Liver (tissue), 9 donors: ENCODE data around the gene ZNF770. TPM values are rescaled to one million over a fixed set of nuclear protein-coding genes. Genes with fewer than 3 reads are reported as not detected.
A peak's percentile ranks its signal among the peaks of the same experiment; 100 is the strongest.

ENCODE experiments used
- DNase-seq: peaks from one replicate; pipeline ENCODE4 v3.0.0-alpha.2; 2017; ENCODE audit warnings: low spot score
- H3K27ac ChIP-seq, 2 donors: one replicate each; pipeline ENCODE4 v1.7.0; 2013; ENCODE audit warnings: inconsistent platforms in 2 of 2, low read length in 2 of 2, control low read depth in 1 of 2, low read depth in 1 of 2, mild to moderate bottlenecking in 1 of 2
- H3K27me3 ChIP-seq, 4 donors: one replicate each; pipeline versions ENCODE4 v1.6.1 to v1.7.0; 2013; ENCODE audit warnings: low read length in 3 of 4, inconsistent platforms in 1 of 4, mild to moderate bottlenecking in 1 of 4, moderate library complexity in 1 of 4; ENCODE audit not compliant: control insufficient read depth in 4 of 4, insufficient read depth in 4 of 4
- H3K36me3 ChIP-seq, 4 donors: one replicate each; pipeline versions ENCODE4 v1.6.1 to v1.7.0; 2013; ENCODE audit warnings: low read length in 3 of 4, mild to moderate bottlenecking in 3 of 4, low read depth in 1 of 4, moderate library complexity in 1 of 4; ENCODE audit not compliant: control insufficient read depth in 4 of 4, insufficient read depth in 3 of 4
- H3K4me1 ChIP-seq, 4 donors: one replicate each; pipeline versions ENCODE4 v1.6.1 to v1.7.0; 2013; ENCODE audit warnings: low read length in 3 of 4, mild to moderate bottlenecking in 3 of 4, moderate library complexity in 1 of 4; ENCODE audit not compliant: control insufficient read depth in 4 of 4, insufficient read depth in 4 of 4
- H3K4me3 ChIP-seq, 3 donors: one replicate each; pipeline versions ENCODE4 v1.6.1 to v1.7.0; 2013; ENCODE audit warnings: low read length in 3 of 3, control low read depth in 1 of 3, low read depth in 1 of 3, mild to moderate bottlenecking in 1 of 3
- H3K9ac ChIP-seq, 2 donors: one replicate each; pipeline ENCODE4 v1.7.0; 2013; ENCODE audit warnings: low read length in 2 of 2, mild to moderate bottlenecking in 2 of 2, moderate library complexity in 2 of 2, control low read depth in 1 of 2, low read depth in 1 of 2
- H3K9me3 ChIP-seq, 4 donors: one replicate each; pipeline versions ENCODE4 v1.6.1 to v1.7.0; 2013; ENCODE audit warnings: low read length in 3 of 4; ENCODE audit not compliant: control insufficient read depth in 4 of 4
- FOXA1 ChIP-seq: IDR thresholded peaks from 2 replicates; pipeline ENCODE4 v1.6.1; 2016; ENCODE audit warnings: antibody characterized with exemption
- FOXA2 ChIP-seq: IDR thresholded peaks from 2 replicates; pipeline ENCODE4 v1.6.1; 2016; ENCODE audit warnings: antibody characterized with exemption
- GABPA ChIP-seq, 2 donors: IDR thresholded peaks in 1 of 2; conservative IDR thresholded peaks in 1 of 2; 2 replicates each; pipeline ENCODE4 v1.6.1; 2016; ENCODE audit warnings: antibody characterized with exemption in 2 of 2, mild to moderate bottlenecking in 1 of 2, moderate library complexity in 1 of 2
- HNF4A ChIP-seq, 2 donors: conservative IDR thresholded peaks; 2 replicates each; pipeline ENCODE4 v1.6.1; 2016; ENCODE audit warnings: antibody characterized with exemption in 2 of 2, mild to moderate bottlenecking in 2 of 2
- HNF4G ChIP-seq: IDR thresholded peaks from 2 replicates; pipeline ENCODE4 v1.6.1; 2016; ENCODE audit warnings: antibody characterized with exemption
- JUND ChIP-seq, 2 donors: IDR thresholded peaks; 2 replicates each; pipeline ENCODE4 v1.6.1; 2016; ENCODE audit warnings: antibody characterized with exemption in 2 of 2
- NR2F2 ChIP-seq: IDR thresholded peaks from 2 replicates; pipeline ENCODE4 v1.6.1; 2016; ENCODE audit warnings: antibody characterized with exemption
- RAD21 ChIP-seq, 2 donors: IDR thresholded peaks; 2 replicates each; pipeline ENCODE4 v1.6.1; 2016; ENCODE audit warnings: antibody characterized with exemption in 2 of 2, mild to moderate bottlenecking in 2 of 2
- REST ChIP-seq: IDR thresholded peaks from 2 replicates; pipeline ENCODE4 v1.6.1; 2016; ENCODE audit warnings: antibody characterized with exemption, mild to moderate bottlenecking
- RXRA ChIP-seq, 2 donors: IDR thresholded peaks; 2 replicates each; pipeline ENCODE4 v1.6.1; 2017 to 2018; ENCODE audit warnings: antibody characterized with exemption in 2 of 2, mild to moderate bottlenecking in 1 of 2
- SP1 ChIP-seq: IDR thresholded peaks from 2 replicates; pipeline ENCODE4 v1.6.1; 2018; ENCODE audit warnings: antibody characterized with exemption, mild to moderate bottlenecking
- TAF1 ChIP-seq: conservative IDR thresholded peaks from 2 replicates; pipeline ENCODE4 v1.6.1; 2016; ENCODE audit warnings: antibody characterized with exemption, mild to moderate bottlenecking
- YY1 ChIP-seq: IDR thresholded peaks from 2 replicates; pipeline ENCODE4 v1.6.1; 2016; ENCODE audit warnings: antibody characterized with exemption, mild to moderate bottlenecking
- ZBTB33 ChIP-seq: IDR thresholded peaks from 2 replicates; pipeline ENCODE4 v1.6.1; 2016; ENCODE audit warnings: antibody characterized with exemption
- WGBS: extraction: QIAGEN DNeasy Blood & Tissue Kit; methylation state at CpG from one replicate; pipeline ENCODE4 v1.1.7; 2013; 5-methylcytosine and 5-hydroxymethylcytosine counted together
- polyA plus RNA-seq, 2 donors: library from polyadenylated mRNA; stranded (reverse) in 1 of 2; unstranded in 1 of 2; fragments of 200-250 nt in 1 of 2; fragments of >200 nt in 1 of 2; fragmentation: Nextera tagmentation in 1 of 2; extraction: Ambion mirVana in 1 of 2; gene quantifications; one replicate each; pipeline versions ENCODE4 v1.2.1 to v1.2.3, GENCODE V29; 2013 to 2015
- total RNA-seq, 2 donors: library from RNA; depleted of rRNA; stranded (reverse); fragments of >200 nt; gene quantifications; one replicate each; pipeline ENCODE4 v1.2.3, GENCODE V29; 2014
- TF ChIP-seq, protein P1 (sequence below): IDR thresholded peaks from 2 replicates; pipeline ENCODE4 v1.6.1; 2016; ENCODE audit warnings: antibody characterized with exemption
- TF ChIP-seq, protein P2 (sequence below): IDR thresholded peaks from 2 replicates; pipeline ENCODE4 v1.6.1; 2016; ENCODE audit warnings: antibody characterized with exemption
- TF ChIP-seq, protein P3 (sequence below): fragments of 150-350 bp; IDR thresholded peaks from 2 replicates; pipeline ENCODE4 v1.5.1; 2017; ENCODE audit warnings: improper control_type of control experiment, low read depth, low read length; ENCODE audit not compliant: missing input control
- donor health status: healthy.
- donor health status: healthy.
- donor health status: healthy.
- donor health status: healthy.
- donor health status: healthy.

ZNF770 gene
- total and polyA plus RNA-seq, 4 donors = 9.3 to 74.4 (median 28.5) TPM

- H3K27me3 ChIP-seq = no peaks in the 10 kb centered on the region
Observed at GRCh38 chr15:34952481-34952880, 35.6 kb downstream of the ZNF770 start.

GRCh38 chr15:34951993-34952392, 36.1 kb downstream of the ZNF770 start:
- WGBS = 84% methylated on average over 1 of the region's 1 CpG
- H3K4me1 ChIP-seq = no peaks in the 10 kb centered on the region
- no peak for TF ChIP-seq GABPA (IDR thresholded peaks at IDR 0.05 in 1 of 2, conservative IDR thresholded peaks at IDR 0.05 in 1 of 2)
- no peak for TF ChIP-seq SP1
- no peak for TF ChIP-seq HNF4G
- TF ChIP-seq NR2F2 = peak; percentile 18
- no peak overlapping the region for H3K4me3 ChIP-seq
- H3K9me3 ChIP-seq = no peaks in the 10 kb centered on the region
- H3K27ac ChIP-seq = no peak overlapping the region
- H3K36me3 ChIP-seq = peaks cover 5 to 23% (median 12%) of the 10 kb centered on the region in 4 donors
- DNase-seq = no peak
- no peak overlapping the region for H3K9ac ChIP-seq
- H3K27me3 ChIP-seq = no peaks in the 10 kb centered on the region

More at GRCh38 chr15:34952481-34952880, 35.6 kb downstream of the ZNF770 start:
- no peak for DNase-seq
- H3K27ac ChIP-seq = no peak overlapping the region
- peaks cover 4 to 22% (median 12%) of the 10 kb centered on the region in 4 donors for H3K36me3 ChIP-seq
- H3K9ac ChIP-seq = no peak overlapping the region
- H3K4me3 ChIP-seq = no peak overlapping the region
- H3K4me1 ChIP-seq = no peaks in the 10 kb centered on the region
- no peaks in the 10 kb centered on the region for H3K9me3 ChIP-seq
- no peak for TF ChIP-seq YY1
- no peak for TF ChIP-seq JUND (IDR thresholded peaks at IDR 0.05)
- TF ChIP-seq REST = no peak
- TF ChIP-seq HNF4G = no peak
- TF ChIP-seq, protein P1, sequence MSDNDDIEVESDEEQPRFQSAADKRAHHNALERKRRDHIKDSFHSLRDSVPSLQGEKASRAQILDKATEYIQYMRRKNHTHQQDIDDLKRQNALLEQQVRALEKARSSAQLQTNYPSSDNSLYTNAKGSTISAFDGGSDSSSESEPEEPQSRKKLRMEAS = no peak
- no peak for TF ChIP-seq RXRA (IDR thresholded peaks at IDR 0.05)
- TF ChIP-seq GABPA (IDR thresholded peaks at IDR 0.05 in 1 of 2, conservative IDR thresholded peaks at IDR 0.05 in 1 of 2) = no peak
- no peak for TF ChIP-seq FOXA2
- TF ChIP-seq, protein P2, sequence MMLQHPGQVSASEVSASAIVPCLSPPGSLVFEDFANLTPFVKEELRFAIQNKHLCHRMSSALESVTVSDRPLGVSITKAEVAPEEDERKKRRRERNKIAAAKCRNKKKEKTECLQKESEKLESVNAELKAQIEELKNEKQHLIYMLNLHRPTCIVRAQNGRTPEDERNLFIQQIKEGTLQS = no peak
- no peak for TF ChIP-seq HNF4A (conservative IDR thresholded peaks at IDR 0.05)
- no peak for TF ChIP-seq FOXA1

DNA sequence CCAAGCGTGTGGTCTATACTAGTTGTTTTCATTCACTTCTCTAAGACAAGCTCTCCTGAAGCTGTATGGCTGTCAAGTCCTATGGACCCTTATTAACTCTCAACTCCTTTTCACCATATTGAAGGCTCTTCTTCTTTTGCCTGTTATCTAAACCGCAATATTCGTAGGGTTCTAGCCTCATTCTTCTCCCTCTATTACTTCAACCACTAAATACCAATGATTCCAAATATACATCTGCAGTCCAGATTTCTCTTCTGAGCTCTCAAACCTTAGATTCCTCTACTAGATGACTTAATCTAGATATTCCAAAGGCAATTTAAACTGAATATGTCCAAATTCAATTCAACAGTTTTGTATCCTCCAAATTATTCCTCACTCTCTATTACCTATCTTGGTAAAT, 43.2 kb downstream of the ZNF770 start:
- DNase-seq = no peak
- H3K36me3 ChIP-seq = peaks cover 7 to 33% (median 21%) of the 10 kb centered on the region in 4 donors
- WGBS = 97% methylated on average over 3 of the region's 3 CpGs
- no peak for TF ChIP-seq ZBTB33
- TF ChIP-seq RAD21 (IDR thresholded peaks at IDR 0.05) = no peak
- no peak for TF ChIP-seq FOXA1
- TF ChIP-seq YY1 = no peak
- TF ChIP-seq JUND (IDR thresholded peaks at IDR 0.05) = no peak
- TF ChIP-seq, protein P3, sequence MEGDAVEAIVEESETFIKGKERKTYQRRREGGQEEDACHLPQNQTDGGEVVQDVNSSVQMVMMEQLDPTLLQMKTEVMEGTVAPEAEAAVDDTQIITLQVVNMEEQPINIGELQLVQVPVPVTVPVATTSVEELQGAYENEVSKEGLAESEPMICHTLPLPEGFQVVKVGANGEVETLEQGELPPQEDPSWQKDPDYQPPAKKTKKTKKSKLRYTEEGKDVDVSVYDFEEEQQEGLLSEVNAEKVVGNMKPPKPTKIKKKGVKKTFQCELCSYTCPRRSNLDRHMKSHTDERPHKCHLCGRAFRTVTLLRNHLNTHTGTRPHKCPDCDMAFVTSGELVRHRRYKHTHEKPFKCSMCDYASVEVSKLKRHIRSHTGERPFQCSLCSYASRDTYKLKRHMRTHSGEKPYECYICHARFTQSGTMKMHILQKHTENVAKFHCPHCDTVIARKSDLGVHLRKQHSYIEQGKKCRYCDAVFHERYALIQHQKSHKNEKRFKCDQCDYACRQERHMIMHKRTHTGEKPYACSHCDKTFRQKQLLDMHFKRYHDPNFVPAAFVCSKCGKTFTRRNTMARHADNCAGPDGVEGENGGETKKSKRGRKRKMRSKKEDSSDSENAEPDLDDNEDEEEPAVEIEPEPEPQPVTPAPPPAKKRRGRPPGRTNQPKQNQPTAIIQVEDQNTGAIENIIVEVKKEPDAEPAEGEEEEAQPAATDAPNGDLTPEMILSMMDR = no peak
- TF ChIP-seq, protein P1 = no peak
- no peak for TF ChIP-seq RXRA (IDR thresholded peaks at IDR 0.05)
- TF ChIP-seq TAF1 = no peak

More for the DNA sequence above, 43.2 kb downstream of the ZNF770 start:
- H3K4me3 ChIP-seq = no peak overlapping the region
- peaks cover 0 to 2% (median 0%) of the 10 kb centered on the region in 4 donors for H3K4me1 ChIP-seq
- no peak overlapping the region for H3K9ac ChIP-seq
- no peaks in the 10 kb centered on the region for H3K27me3 ChIP-seq
- no peak overlapping the region for H3K27ac ChIP-seq
- H3K9me3 ChIP-seq = no peaks in the 10 kb centered on the region
